B cell (primary cell): ENCODE results near the gene MFF. TPM values are rescaled to one million over a fixed set of nuclear protein-coding genes. Genes with fewer than 3 reads are reported as not detected.

ENCODE experiments used
- ATAC-seq: fragments of 200-7000 bp; cut with Tn5 transposase; one replicate; pipeline ENCODE4 v1.10.0; 2021; ENCODE audit warnings: low read depth, mild to moderate bottlenecking, moderate number of reproducible peaks, moderate library complexity
- CTCF ChIA-PET: fragments of 350-600 bp; sonication (Branson Sonifier 250); formaldehyde crosslinking; loops from one replicate; lab custom pipeline; 2021; ENCODE audit warnings: antibody characterized with exemption, inconsistent platforms; lab: Charles Lee
- POLR2A ChIA-PET: fragments of 350-600 bp; sonication (Branson Sonifier 250); formaldehyde crosslinking; loops from one replicate; lab custom pipeline; 2021; ENCODE audit warnings: antibody characterized with exemption; lab: Charles Lee
- DNase-seq: peaks from one replicate; pipeline ENCODE4 v3.0.0; 2013
- H2AFZ ChIP-seq: 2 replicates; pipeline ENCODE4 v1.6.1; 2012; ENCODE audit warnings: mild to moderate bottlenecking, low read depth, low read length; ENCODE audit not compliant: insufficient read depth, poor library complexity, severe bottlenecking
- H3K27ac ChIP-seq, 2 donors: 1 replicate in 1 of 2; 2 replicates in 1 of 2; pipeline ENCODE4 v1.5.1; 2012 to 2013; ENCODE audit warnings: low read length in 2 of 2, mild to moderate bottlenecking in 2 of 2, moderate library complexity in 1 of 2
- H3K27me3 ChIP-seq, 4 experiments: fragments of 200-600 bp in 1 of 4; sonication (generic) in 1 of 4; replicated peaks in 1 of 4; 1 replicate in 2 of 4; 2 replicates in 2 of 4; pipeline versions ENCODE4 v1.6.1 to v1.7.0; 2013 to 2016; ENCODE audit warnings: low read length in 3 of 4, mild to moderate bottlenecking in 2 of 4, mixed read lengths in 1 of 4, moderate library complexity in 1 of 4; ENCODE audit not compliant: insufficient read depth in 4 of 4, control insufficient read depth in 3 of 4; ENCODE audit errors: control extremely low read depth in 1 of 4
- H3K36me3 ChIP-seq, 2 experiments: replicated peaks in 1 of 2; 1 replicate in 1 of 2; 2 replicates in 1 of 2; pipeline versions ENCODE4 v1.6.1 to v1.7.1; 2013; ENCODE audit warnings: low read length in 1 of 2; ENCODE audit not compliant: insufficient read depth in 2 of 2, control insufficient read depth in 1 of 2; ENCODE audit errors: control extremely low read depth in 1 of 2, extremely low read depth in 1 of 2
- H3K4me1 ChIP-seq, 2 donors: fragments of 200-600 bp in 1 of 2; sonication (generic) in 1 of 2; 1 replicate in 1 of 2; 2 replicates in 1 of 2; pipeline versions ENCODE4 v1.5.1 to v1.6.1; 2013 to 2017; ENCODE audit warnings: low read length in 2 of 2; ENCODE audit not compliant: control insufficient read depth in 2 of 2, insufficient read depth in 2 of 2
- H3K4me2 ChIP-seq: replicated peaks from 2 replicates; pipeline ENCODE3; 2012; ENCODE audit warnings: mild to moderate bottlenecking, low read depth, low read length; ENCODE audit not compliant: poor library complexity, severe bottlenecking
- H3K4me3 ChIP-seq, 5 experiments: fragments of 200-600 bp in 1 of 5; sonication (generic) in 1 of 5; 1 replicate in 3 of 5; 2 replicates in 2 of 5; pipeline versions ENCODE4 v1.5.1 to v1.7.0; 2011 to 2016; ENCODE audit warnings: low read length in 4 of 5, mild to moderate bottlenecking in 4 of 5, low read depth in 2 of 5, control low read depth in 1 of 5, moderate library complexity in 1 of 5; ENCODE audit not compliant: insufficient read depth in 1 of 5; ENCODE audit errors: control extremely low read depth in 1 of 5, extremely low read depth in 1 of 5
- H3K79me2 ChIP-seq: fragments of 200-600 bp; sonication (generic); one replicate; pipeline ENCODE4 v1.6.0; 2016; ENCODE audit warnings: low read length; ENCODE audit not compliant: control insufficient read depth, insufficient read depth
- H3K9ac ChIP-seq: fragments of 200-600 bp; sonication (generic); 2 replicates; pipeline ENCODE4 v1.6.1; 2017; ENCODE audit warnings: mild to moderate bottlenecking, low read length, moderate library complexity
- H3K9me3 ChIP-seq, 3 donors: one replicate each; pipeline versions ENCODE4 v1.6.1 to v1.7.1; 2013; ENCODE audit warnings: low read length in 2 of 3; ENCODE audit not compliant: control insufficient read depth in 2 of 3, insufficient read depth in 1 of 3; ENCODE audit errors: control extremely low read depth in 1 of 3
- H4K20me1 ChIP-seq: 2 replicates; pipeline ENCODE4 v1.6.0; 2012; ENCODE audit warnings: mild to moderate bottlenecking, low read length; ENCODE audit not compliant: insufficient read depth, control insufficient read depth, poor library complexity, severe bottlenecking
- H3K27ac Mint-ChIP-seq: one replicate; pipeline ENCODE4 v1.8.0; 2021; ENCODE audit warnings: mixed read lengths
- H3K27me3 Mint-ChIP-seq: one replicate; pipeline ENCODE4 v1.8.0; 2021; ENCODE audit warnings: mixed read lengths
- H3K4me1 Mint-ChIP-seq: one replicate; pipeline ENCODE4 v1.8.0; 2021; ENCODE audit warnings: mixed read lengths
- H3K4me3 Mint-ChIP-seq: one replicate; pipeline ENCODE4 v1.8.0; 2021; ENCODE audit warnings: mixed read lengths
- H3K9me3 Mint-ChIP-seq: one replicate; pipeline ENCODE4 v1.8.0; 2022; ENCODE audit warnings: mixed read lengths; ENCODE audit not compliant: insufficient read depth
- CTCF ChIP-seq: fragments of 200-600 bp; IDR thresholded peaks from one replicate; pipeline ENCODE4 v1.8.0; 2022; ENCODE audit warnings: antibody characterized with exemption, mild to moderate bottlenecking
- EZH2 ChIP-seq: IDR thresholded peaks from 2 replicates; pipeline ENCODE4 v1.6.1; 2012; ENCODE audit warnings: borderline replicate concordance, low read depth, mild to moderate bottlenecking, moderate library complexity, low read length; ENCODE audit not compliant: insufficient read depth, poor library complexity, severe bottlenecking
- WGBS: methylation state at CpG from one replicate; pipeline ENCODE4 v1.1.5; 2013; ENCODE audit warnings: missing lambda C conversion rate; ENCODE audit not compliant: insufficient coverage; 5-methylcytosine and 5-hydroxymethylcytosine counted together
- intact Hi-C: fragments of 100-400 bp; cut with micrococcal nuclease; formaldehyde crosslinking; loops from one replicate; pipeline ENCODE4 v1.10.0; 2022
- polyA plus RNA-seq: library from polyadenylated mRNA; depleted of rRNA; stranded (reverse); fragments of >200 nt; gene quantifications from 2 replicates; pipeline ENCODE4 v1.2.3, GENCODE V29; 2012
- total RNA-seq, 2 donors: library from RNA; stranded (reverse); fragments of 120-200 nt in 1 of 2; gene quantifications; 1 replicate in 1 of 2; 2 replicates in 1 of 2; pipeline versions ENCODE4 v1.2.3 to v1.2.4, GENCODE V29; 2013 to 2022

MFF gene
- total and polyA plus RNA-seq, 2 donors (not counting 1 experiment from before 2014, with no cell fraction given) = 55.0 to 70.4 TPM

- H3K27ac Mint-ChIP-seq = no peak overlapping the region
- Histone ChIP-seq H3K9ac (no peak overlapping the region), H3K4me3 (no peak overlapping the region), H4K20me1 (peaks cover 10% of the 10 kb centered on the region), H3K4me2 (no peak overlapping the region), H2AFZ (no peak overlapping the region), H3K27me3 (no peaks in the 10 kb centered on the region), H3K27ac (no peak overlapping the region), H3K79me2 (peaks cover 4% of the 10 kb centered on the region), H3K4me1 (no peaks in the 10 kb centered on the region), H3K9me3 (no peaks in the 10 kb centered on the region), H3K36me3 (peaks cover 26 to 59% of the 10 kb centered on the region in 2 experiments)
- ChIA-PET POLR2A (no interaction called here), CTCF (no interaction called here)
- no peaks in the 10 kb centered on the region for H3K9me3 Mint-ChIP-seq
- no peak overlapping the region for H3K4me3 Mint-ChIP-seq
- TF ChIP-seq EZH2 = no peak
- TF ChIP-seq CTCF = no peak
- DNase-seq = no peak
- intact Hi-C loops = no loop called here
- H3K27me3 Mint-ChIP-seq = no peaks in the 10 kb centered on the region
- H3K4me1 Mint-ChIP-seq = no peaks in the 10 kb centered on the region
- no peak for ATAC-seq
- WGBS = no CpG with 5 or more reads among the region's 1 CpG
These were observed 10.7 kb downstream of the MFF start for GRCh38 chr2:227335713-227336112.

GRCh38 chr2:227337442-227337841 is 12.4 kb downstream of the MFF start:
- Histone ChIP-seq H3K9ac (no peak overlapping the region), H2AFZ (no peak overlapping the region), H3K27ac (no peak overlapping the region), H3K9me3 (no peaks in the 10 kb centered on the region), H3K4me2 (no peak overlapping the region), H3K36me3 (peaks cover 23 to 49% of the 10 kb centered on the region in 2 experiments), H3K79me2 (no peaks in the 10 kb centered on the region), H3K4me3 (no peak overlapping the region), H4K20me1 (peaks cover 4% of the 10 kb centered on the region), H3K27me3 (no peaks in the 10 kb centered on the region), H3K4me1 (no peaks in the 10 kb centered on the region)
- 92% methylated on average over 2 of the region's 2 CpGs for WGBS
- POLR2A ChIA-PET = no interaction called here
- no peak for DNase-seq
- CTCF ChIA-PET = no interaction called here
- no peak for ATAC-seq
- intact Hi-C loops = no loop called here
- TF ChIP-seq EZH2 (no peak), CTCF (no peak)
- Mint-ChIP-seq H3K27me3 (no peaks in the 10 kb centered on the region), H3K27ac (no peak overlapping the region), H3K9me3 (no peaks in the 10 kb centered on the region), H3K4me3 (no peak overlapping the region), H3K4me1 (no peaks in the 10 kb centered on the region)
